SK-N-MC (cell line): Measurements from ENCODE around the gene SLC7A5.
"Not testable (repeated sequence)": the region's sequence is repeated elsewhere in the genome, so short reads cannot be mapped to it uniquely, and the experiment has no call there.

ENCODE experiments used
- DNase-seq: peaks from one replicate; pipeline ENCODE4 v3.0.0-alpha.2; 2011; ENCODE audit warnings: low read depth, low spot score
- H3K27ac ChIP-seq: fragments of 200-600 bp; sonication (generic); 2 replicates; pipeline ENCODE4 v1.5.1; 2016; ENCODE audit warnings: mixed run types
- H3K36me3 ChIP-seq: fragments of 200-600 bp; sonication (generic); 2 replicates; pipeline ENCODE4 v1.6.1; 2017; ENCODE audit warnings: antibody characterized with exemption, low read length, mixed read lengths; ENCODE audit not compliant: insufficient read depth
- H3K4me3 ChIP-seq: fragments of 200-600 bp; sonication (generic); 2 replicates; pipeline ENCODE4 v1.5.1; 2016
- H3K9ac ChIP-seq: fragments of 200-600 bp; sonication (generic); 2 replicates; pipeline ENCODE4 v1.8.0; 2017; ENCODE audit warnings: mixed run types, mixed read lengths; ENCODE audit not compliant: insufficient read length
- H3K9me3 ChIP-seq: fragments of 200-600 bp; sonication (generic); 2 replicates; pipeline ENCODE4 v1.6.1; 2017; ENCODE audit warnings: low read depth, mild to moderate bottlenecking, antibody characterized with exemption, low read length, moderate library complexity, mixed read lengths
- EZH2 ChIP-seq: fragments of 200-600 bp; sonication (generic); IDR thresholded peaks from one replicate; pipeline ENCODE4 v1.6.1; 2017; ENCODE audit warnings: antibody characterized with exemption
- FOXP2 ChIP-seq: optimal IDR thresholded peaks from 2 replicates; pipeline ENCODE3; 2011; ENCODE audit warnings: mild to moderate bottlenecking, moderate library complexity; ENCODE audit not compliant: insufficient read depth; ENCODE audit errors: extremely low read length, control extremely low read depth
- POLR2AphosphoS5 ChIP-seq: IDR thresholded peaks from 2 replicates; pipeline ENCODE4 v1.6.1; 2012; ENCODE audit warnings: mild to moderate bottlenecking, low read depth, low read length, borderline replicate concordance

Gene SLC7A5

GRCh38 chr16:87828907-87829621 lies 40.2 kb downstream of the SLC7A5 start:
- Histone ChIP-seq H3K9ac (no peak overlapping the region), H3K36me3 (peaks cover 1% of the 10 kb centered on the region; the same call in 1 of the 2 replicates)
- no peak for DNase-seq

DNA sequence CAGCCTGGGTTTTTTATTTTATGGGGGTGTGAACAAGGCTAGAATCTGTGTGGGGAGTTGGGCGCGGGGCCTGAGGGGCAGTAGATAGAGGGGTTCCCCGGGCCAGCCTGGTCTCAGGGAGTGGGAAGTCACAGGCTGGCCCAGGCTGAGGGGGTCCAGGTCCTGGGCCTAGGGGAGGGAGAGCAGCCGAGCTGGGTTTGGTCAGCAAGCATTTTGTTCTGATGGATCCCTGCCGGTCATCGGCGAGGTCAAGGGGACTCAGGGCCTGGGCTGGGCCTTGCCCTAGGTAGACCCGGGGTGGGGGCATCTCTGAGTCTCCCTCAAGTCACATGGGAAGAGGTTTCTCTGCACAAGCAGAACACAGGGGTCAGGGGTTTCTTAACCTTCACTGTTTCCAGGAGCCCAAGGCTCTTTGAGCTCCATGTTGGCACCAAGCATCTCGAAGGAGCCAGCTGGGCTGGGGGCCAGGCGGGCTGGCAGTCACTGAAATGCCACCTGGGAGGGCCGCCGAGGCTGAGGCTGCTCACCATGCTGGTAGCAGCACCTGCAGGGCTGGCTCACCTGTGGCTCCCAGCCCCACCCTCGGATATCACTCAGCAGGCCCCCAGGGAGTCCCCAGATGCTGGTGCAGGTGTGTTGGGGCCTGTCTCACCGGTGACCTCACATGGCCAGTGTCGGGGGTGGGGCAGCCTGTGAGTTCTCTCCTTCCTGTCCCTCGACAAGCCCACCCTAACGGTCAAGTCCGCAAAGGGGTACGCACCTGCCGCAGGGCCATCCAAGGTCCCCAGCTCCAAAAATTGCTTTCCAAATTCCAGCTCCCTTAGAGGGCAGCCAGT lies 41.0 kb downstream of the SLC7A5 start:
- DNase-seq, result no peak

More at GRCh38 chr16:87828907-87829621, 40.2 kb downstream of the SLC7A5 start:
- TF ChIP-seq FOXP2 (no peak), POLR2AphosphoS5 (no peak), EZH2 (no peak)
- no peaks in the 10 kb centered on the region for H3K9me3 ChIP-seq
- no peak overlapping the region for H3K4me3 ChIP-seq
- no peak overlapping the region for H3K27ac ChIP-seq

DNA sequence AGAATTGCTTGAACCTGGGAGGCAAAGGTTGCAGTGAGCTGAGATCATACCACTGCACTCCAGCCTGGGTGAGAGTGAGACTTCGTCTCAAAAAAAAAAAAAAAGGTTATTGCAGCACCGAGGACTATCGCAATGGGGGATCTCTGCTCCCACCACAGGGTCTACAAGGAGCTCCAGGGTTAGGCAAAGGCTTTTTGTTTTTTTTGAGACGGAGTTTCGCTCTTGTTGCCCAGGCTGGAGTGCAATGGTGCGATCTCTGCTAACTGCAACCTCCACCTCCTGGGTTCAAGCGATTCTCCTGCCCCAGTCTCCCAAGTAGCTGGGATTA lies 41.8 kb downstream of the SLC7A5 start:
- H3K36me3 ChIP-seq, H3K9ac ChIP-seq, H3K9me3 ChIP-seq, DNase-seq, H3K27ac ChIP-seq, H3K4me3 ChIP-seq: not testable (repeated sequence)

More for the DNA sequence above, 41.0 kb downstream of the SLC7A5 start:
- Histone ChIP-seq H3K9me3 (no peaks in the 10 kb centered on the region), H3K27ac (no peak overlapping the region), H3K4me3 (no peak overlapping the region), H3K9ac (no peak overlapping the region), H3K36me3 (no peaks in the 10 kb centered on the region; the same call in 1 of the 2 replicates)
- no peak for TF ChIP-seq EZH2
- TF ChIP-seq FOXP2, result no peak
- TF ChIP-seq POLR2AphosphoS5, result no peak

GRCh38 chr16:87826798-87827587 lies 42.3 kb downstream of the SLC7A5 start:
- DNase-seq, result no peak
- Histone ChIP-seq H3K27ac (no peak overlapping the region), H3K4me3 (no peak overlapping the region), H3K36me3 (no peaks in the 10 kb centered on the region; the same call in 1 of the 2 replicates), H3K9ac (no peak overlapping the region), H3K9me3 (no peaks in the 10 kb centered on the region)
- TF ChIP-seq EZH2, result no peak
- TF ChIP-seq POLR2AphosphoS5, result no peak
- TF ChIP-seq FOXP2, result no peak

DNA sequence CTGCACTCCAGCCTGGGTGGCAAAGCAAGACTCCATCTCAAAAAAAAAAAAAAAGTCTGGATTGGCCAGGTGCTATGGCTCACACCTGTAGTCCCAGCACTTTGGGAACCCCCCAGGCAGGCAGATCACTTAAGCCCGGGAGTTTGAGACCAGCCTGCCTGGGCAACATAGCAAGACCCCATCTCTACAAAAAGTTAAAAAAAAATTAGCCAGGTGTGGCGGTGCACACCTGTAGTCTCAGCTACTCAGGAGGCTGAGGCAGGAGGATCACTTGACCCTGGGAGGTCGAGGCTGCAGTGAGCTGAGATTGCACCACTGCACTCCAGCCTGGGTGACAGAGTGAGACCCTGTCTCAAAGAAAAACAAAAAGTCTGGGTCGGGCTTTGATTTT lies 42.9 kb downstream of the SLC7A5 start:
- H3K27ac ChIP-seq, DNase-seq, H3K36me3 ChIP-seq, H3K9ac ChIP-seq, H3K4me3 ChIP-seq, H3K9me3 ChIP-seq: not testable (repeated sequence)

- DNase-seq, H3K9ac ChIP-seq, H3K27ac ChIP-seq: not testable (repeated sequence)
Measured at GRCh38 chr16:87825842-87826120, 43.5 kb downstream of the SLC7A5 start.

GRCh38 chr16:87824991-87825841 lies 44.1 kb downstream of the SLC7A5 start:
- no peaks in the 10 kb centered on the region; the same call in 1 of the 2 replicates for H3K36me3 ChIP-seq
- H3K27ac ChIP-seq, result no peak overlapping the region
- H3K9me3 ChIP-seq, result no peaks in the 10 kb centered on the region
- no peak overlapping the region for H3K9ac ChIP-seq
- H3K4me3 ChIP-seq, result no peak overlapping the region
- no peak for DNase-seq
- TF ChIP-seq FOXP2, result no peak
- no peak for TF ChIP-seq POLR2AphosphoS5
- TF ChIP-seq EZH2, result no peak

More at GRCh38 chr16:87825842-87826120, 43.5 kb downstream of the SLC7A5 start:
- not testable (repeated sequence) for H3K4me3 ChIP-seq, H3K36me3 ChIP-seq, H3K9me3 ChIP-seq
